NCI-H1092 treated with DMSO at 0.1 percent for 48 hours (cell line): Measurements from ENCODE around the gene ZBTB7B.

Source experiments
- DNase-seq: peaks from one replicate; lab custom pipeline; 2025; lab: John Stamatoyannopoulos, UW

ZBTB7B gene

GRCh38 chr1:155002464-155003226, at the start of gene ZBTB7B:
Gene ZBTB7B, plus strand, starts transcription at chr1:155002802. Its CDS starts 11,859 bp downstream, at chr1:155014661.
- DNase-seq: peak; percentile 39

GRCh38 chr1:154953611-154954038, 49.0 kb upstream of the ZBTB7B start:
- DNase-seq: peak; percentile 12

GRCh38 chr1:154954541-154954940, 48.1 kb upstream of the ZBTB7B start:
- DNase-seq: no peak

- peak; percentile 33 for DNase-seq
These were observed 47.4 kb upstream of the ZBTB7B start for GRCh38 chr1:154955039-154955717.

- DNase-seq: peak; percentile 82
These were observed 46.7 kb upstream of the ZBTB7B start, which contains the start of gene PBXIP1 for GRCh38 chr1:154955718-154956543. Gene PBXIP1, minus strand, starts transcription at chr1:154956099. Its CDS starts 2,378 bp downstream, at chr1:154953721.

GRCh38 chr1:154956544-154956941, 46.1 kb upstream of the ZBTB7B start:
- peak; percentile 9 for DNase-seq

- DNase-seq: no peak
These were observed 45.4 kb upstream of the ZBTB7B start for GRCh38 chr1:154957091-154957657.

- DNase-seq: no peak
These were observed 44.6 kb upstream of the ZBTB7B start for GRCh38 chr1:154958036-154958435.

GRCh38 chr1:154958681-154959425, 43.7 kb upstream of the ZBTB7B start:
- DNase-seq: no peak

GRCh38 chr1:154959426-154959780, 43.2 kb upstream of the ZBTB7B start:
- DNase-seq: no peak

GRCh38 chr1:154960446-154961136, 42.0 kb upstream of the ZBTB7B start:
- DNase-seq: no peak

- DNase-seq: peak; percentile 71
These were observed 41.1 kb upstream of the ZBTB7B start, which contains the start of gene PYGO2 for GRCh38 chr1:154961207-154962155. Gene PYGO2, minus strand, starts transcription at chr1:154961782. Its CDS starts 206 bp downstream, at chr1:154961576.

GRCh38 chr1:154962156-154962749, 40.3 kb upstream of the ZBTB7B start:
- DNase-seq: peak; percentile 24

GRCh38 chr1:154962795-154963330, 39.7 kb upstream of the ZBTB7B start:
- no peak for DNase-seq

GRCh38 chr1:154963643-154964042, 39.0 kb upstream of the ZBTB7B start:
- no peak for DNase-seq

GRCh38 chr1:154964359-154964758, 38.2 kb upstream of the ZBTB7B start:
- no peak for DNase-seq

GRCh38 chr1:154966111-154966510, 36.5 kb upstream of the ZBTB7B start:
- no peak for DNase-seq

- DNase-seq: no peak
These were observed 35.2 kb upstream of the ZBTB7B start for GRCh38 chr1:154967331-154967950.
